DOHH2 (cell line): ENCODE measurements around the gene TTN.

Source experiments
- EZH2phosphoT487 ChIP-seq: fragments of 200-600 bp; sonication (generic); IDR thresholded peaks from 2 replicates; pipeline ENCODE4 v1.6.1; 2017; ENCODE audit warnings: borderline replicate concordance, mild to moderate bottlenecking, antibody characterized with exemption, low read length, moderate library complexity, mixed read lengths
- TF ChIP-seq, protein P1 (sequence below): fragments of 200-600 bp; sonication (generic); IDR thresholded peaks from one replicate; pipeline ENCODE4 v1.5.1; 2014; ENCODE audit warnings: antibody characterized with exemption, mild to moderate bottlenecking, low read depth, low read length; ENCODE audit not compliant: poor library complexity, severe bottlenecking

DNA sequence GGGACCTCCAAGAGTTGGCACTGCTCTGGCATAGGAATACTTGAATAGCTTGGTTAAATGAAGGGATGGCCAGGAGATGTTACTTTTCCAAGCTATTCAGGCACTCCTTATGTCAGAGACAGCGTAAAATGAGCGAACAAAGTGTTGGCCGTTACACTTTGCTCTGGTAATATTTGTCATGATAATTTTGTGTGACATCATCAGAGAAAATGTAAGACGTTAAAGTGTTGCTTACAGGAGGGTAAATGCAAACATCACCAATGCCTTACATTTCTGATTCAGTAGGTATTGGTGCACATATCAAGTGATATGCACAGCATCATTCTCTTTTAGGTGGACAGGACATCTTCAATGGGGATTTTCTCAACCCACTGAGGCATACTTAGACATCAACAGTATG is 281.0 kb downstream of the TTN start:
- TF ChIP-seq, protein P1, sequence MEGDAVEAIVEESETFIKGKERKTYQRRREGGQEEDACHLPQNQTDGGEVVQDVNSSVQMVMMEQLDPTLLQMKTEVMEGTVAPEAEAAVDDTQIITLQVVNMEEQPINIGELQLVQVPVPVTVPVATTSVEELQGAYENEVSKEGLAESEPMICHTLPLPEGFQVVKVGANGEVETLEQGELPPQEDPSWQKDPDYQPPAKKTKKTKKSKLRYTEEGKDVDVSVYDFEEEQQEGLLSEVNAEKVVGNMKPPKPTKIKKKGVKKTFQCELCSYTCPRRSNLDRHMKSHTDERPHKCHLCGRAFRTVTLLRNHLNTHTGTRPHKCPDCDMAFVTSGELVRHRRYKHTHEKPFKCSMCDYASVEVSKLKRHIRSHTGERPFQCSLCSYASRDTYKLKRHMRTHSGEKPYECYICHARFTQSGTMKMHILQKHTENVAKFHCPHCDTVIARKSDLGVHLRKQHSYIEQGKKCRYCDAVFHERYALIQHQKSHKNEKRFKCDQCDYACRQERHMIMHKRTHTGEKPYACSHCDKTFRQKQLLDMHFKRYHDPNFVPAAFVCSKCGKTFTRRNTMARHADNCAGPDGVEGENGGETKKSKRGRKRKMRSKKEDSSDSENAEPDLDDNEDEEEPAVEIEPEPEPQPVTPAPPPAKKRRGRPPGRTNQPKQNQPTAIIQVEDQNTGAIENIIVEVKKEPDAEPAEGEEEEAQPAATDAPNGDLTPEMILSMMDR = no peak
- TF ChIP-seq EZH2phosphoT487 = no peak
